Right lobe of liver (tissue), 6 donors: Measurements from ENCODE around the gene AATK. TPM values are rescaled to one million over a fixed set of nuclear protein-coding genes. Genes with fewer than 3 reads are reported as not detected.

Experiments
- ATAC-seq, 4 donors: fragments of 200-7000 bp; cut with Tn5 transposase; one replicate each; pipeline ENCODE4 v1.9.1; 2020; ENCODE audit warnings: mild to moderate bottlenecking in 4 of 4, moderate library complexity in 4 of 4
- DNase-seq, 3 donors: peaks; one replicate each; pipeline ENCODE4 v3.0.0-alpha.2; 2020
- H3K27ac ChIP-seq, 3 donors: fragments of 200-600 bp; one replicate each; pipeline ENCODE4 v1.8.0; 2022
- H3K27me3 ChIP-seq, 2 donors: fragments of 200-600 bp; one replicate each; pipeline ENCODE4 v1.8.0; 2022
- H3K36me3 ChIP-seq, 4 donors: fragments of 200-600 bp; sonication (generic) in 1 of 4; one replicate each; pipeline versions ENCODE4 v1.5.1 to v1.8.0; 2017 to 2022; ENCODE audit warnings: control low read depth in 1 of 4
- H3K4me1 ChIP-seq, 4 donors: fragments of 200-600 bp; sonication (generic) in 1 of 4; one replicate each; pipeline versions ENCODE4 v1.5.1 to v1.8.0; 2017 to 2022; ENCODE audit warnings: control low read depth in 1 of 4
- H3K4me3 ChIP-seq, 3 donors: fragments of 200-600 bp; one replicate each; pipeline ENCODE4 v1.8.0; 2022
- H3K9me3 ChIP-seq, 4 donors: fragments of 200-600 bp; sonication (generic) in 1 of 4; one replicate each; pipeline versions ENCODE4 v1.5.1 to v1.8.0; 2017 to 2022; ENCODE audit warnings: control low read depth in 1 of 4
- CTCF ChIP-seq, 4 donors: fragments of 200-600 bp in 3 of 4; fragments of 450-650 bp in 1 of 4; IDR thresholded peaks; one replicate each; pipeline versions ENCODE4 v1.5.1 to v1.8.0; 2016 to 2022; ENCODE audit warnings: antibody characterized with exemption in 4 of 4, mild to moderate bottlenecking in 2 of 4
- POLR2A ChIP-seq: fragments of 450-650 bp; IDR thresholded peaks from one replicate; pipeline ENCODE4 v1.6.1; 2017; ENCODE audit warnings: antibody characterized with exemption, mild to moderate bottlenecking
- WGBS: methylation state at CpG from one replicate; pipeline ENCODE4 v1.1.6; 2018; ENCODE audit warnings: low coverage, low lambda C conversion rate; ENCODE audit not compliant: insufficient coverage; ENCODE audit errors: missing lambda C conversion rate; 5-methylcytosine and 5-hydroxymethylcytosine counted together
- intact Hi-C, 2 donors: fragments of 100-400 bp; cut with DNase I; formaldehyde crosslinking; loops; one replicate each; pipeline versions ENCODE4 v1.11.2 to v1.14.1; 2022
- total RNA-seq, 6 experiments: library from RNA; depleted of rRNA in 2 of 6; stranded (reverse); fragments of >200 nt in 2 of 6; fragmentation: NEBNext Ultra II Directional in 3 of 6; extraction: Animal tissue kit (Norgen Biotek cat#: 25700) in 3 of 6; gene quantifications; one replicate each; pipeline versions ENCODE4 v1.1.0 to v1.2.4, GENCODE V29; 2016 to 2023
- donor health status: DM: no; HTN: yes; CAD: no.
- donor health status: DM: no; HTN: no; CAD: no.
- donor health status: DM: no; HTN: no; CAD: no.
- donor health status: DM: no; HTN: yes; CAD: no.
- donor health status: DM: no; HTN: yes; CAD: no.

Gene AATK
- total RNA-seq, 6 experiments from 2014 or later: 0.31 to 1.2 (median 0.86) TPM

GRCh38 chr17:81189670-81190530, 23.9 kb upstream of the AATK start:
- Histone ChIP-seq H3K4me1 (no peaks in the 10 kb centered on the region), H3K27ac (no peak overlapping the region), H3K4me3 (no peak overlapping the region), H3K9me3 (no peaks in the 10 kb centered on the region), H3K27me3 (no peaks in the 10 kb centered on the region), H3K36me3 (no peaks in the 10 kb centered on the region)
- intact Hi-C loops: loop anchor here in 1 of 2 donors (10.0 kb wide), 1 partner anchor 45 kb away; no protein-coding TSS in a partner anchor
- TF ChIP-seq POLR2A (no peak), CTCF (IDR thresholded peaks at IDR 0.05) (peak in 1 of 4 donors; percentile 22)
- 60% methylated on average over 3 of the region's 27 CpGs for WGBS
- no peak for DNase-seq
- peak; percentile 30 to 52 (median 42) for ATAC-seq

GRCh38 chr17:81189016-81189415, 23.0 kb upstream of the AATK start:
- Histone ChIP-seq H3K36me3 (no peaks in the 10 kb centered on the region), H3K4me1 (no peaks in the 10 kb centered on the region), H3K27ac (no peak overlapping the region), H3K27me3 (no peaks in the 10 kb centered on the region), H3K4me3 (no peak overlapping the region), H3K9me3 (no peaks in the 10 kb centered on the region)
- intact Hi-C loops: no loop called here
- no peak for DNase-seq
- no CpG with 5 or more reads among the region's 7 CpGs for WGBS
- ATAC-seq: no peak
- TF ChIP-seq CTCF (IDR thresholded peaks at IDR 0.05): no peak
- no peak for TF ChIP-seq POLR2A

GRCh38 chr17:81188491-81188840, 22.4 kb upstream of the AATK start:
- no peak overlapping the region for H3K4me3 ChIP-seq
- DNase-seq (no peak), ATAC-seq (no peak)
- H3K27me3 ChIP-seq: no peaks in the 10 kb centered on the region
- TF ChIP-seq CTCF (IDR thresholded peaks at IDR 0.05) (no peak), POLR2A (no peak)
- WGBS: no CpG with 5 or more reads among the region's 12 CpGs
- no peaks in the 10 kb centered on the region for H3K9me3 ChIP-seq
- intact Hi-C loops: no loop called here
- no peaks in the 10 kb centered on the region for H3K4me1 ChIP-seq
- H3K27ac ChIP-seq: no peak overlapping the region
- H3K36me3 ChIP-seq: no peaks in the 10 kb centered on the region

GRCh38 chr17:81187586-81188490, 21.8 kb upstream of the AATK start:
- Histone ChIP-seq H3K4me1 (no peaks in the 10 kb centered on the region), H3K27me3 (no peaks in the 10 kb centered on the region), H3K36me3 (no peaks in the 10 kb centered on the region), H3K9me3 (no peaks in the 10 kb centered on the region), H3K27ac (no peak overlapping the region), H3K4me3 (no peak overlapping the region)
- DNase-seq: no peak
- no peak for TF ChIP-seq CTCF (IDR thresholded peaks at IDR 0.05)
- TF ChIP-seq POLR2A: no peak
- intact Hi-C loops: no loop called here
- 55% methylated on average over 2 of the region's 26 CpGs for WGBS
- no peak for ATAC-seq
